ENCODE data around the gene USP40.

DNA sequence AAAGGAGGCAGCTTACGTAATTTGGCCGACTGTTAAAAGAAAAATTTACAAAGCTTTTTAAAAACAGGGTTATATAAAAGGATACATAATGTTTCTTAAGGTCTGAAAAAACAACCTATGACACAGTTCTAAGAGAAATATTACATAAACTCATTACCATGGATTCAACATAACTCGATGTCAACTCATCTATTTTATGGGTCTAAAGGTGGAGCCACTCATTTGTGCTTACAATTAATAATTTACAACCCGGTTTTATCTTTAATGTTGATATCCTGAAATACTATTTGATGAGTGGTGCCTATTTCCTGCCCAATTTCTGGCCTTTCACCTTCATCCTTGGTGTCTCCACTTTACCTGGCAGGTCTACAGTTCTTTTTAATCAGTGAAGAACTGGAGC, 15.1 kb downstream of the USP40 start:
- TF ChIP-seq POLR2A (IDR thresholded peaks at IDR 0.05) (no peak), EP300 (IDR thresholded peaks at IDR 0.05) (no peak)
- TF ChIP-seq, protein P1, sequence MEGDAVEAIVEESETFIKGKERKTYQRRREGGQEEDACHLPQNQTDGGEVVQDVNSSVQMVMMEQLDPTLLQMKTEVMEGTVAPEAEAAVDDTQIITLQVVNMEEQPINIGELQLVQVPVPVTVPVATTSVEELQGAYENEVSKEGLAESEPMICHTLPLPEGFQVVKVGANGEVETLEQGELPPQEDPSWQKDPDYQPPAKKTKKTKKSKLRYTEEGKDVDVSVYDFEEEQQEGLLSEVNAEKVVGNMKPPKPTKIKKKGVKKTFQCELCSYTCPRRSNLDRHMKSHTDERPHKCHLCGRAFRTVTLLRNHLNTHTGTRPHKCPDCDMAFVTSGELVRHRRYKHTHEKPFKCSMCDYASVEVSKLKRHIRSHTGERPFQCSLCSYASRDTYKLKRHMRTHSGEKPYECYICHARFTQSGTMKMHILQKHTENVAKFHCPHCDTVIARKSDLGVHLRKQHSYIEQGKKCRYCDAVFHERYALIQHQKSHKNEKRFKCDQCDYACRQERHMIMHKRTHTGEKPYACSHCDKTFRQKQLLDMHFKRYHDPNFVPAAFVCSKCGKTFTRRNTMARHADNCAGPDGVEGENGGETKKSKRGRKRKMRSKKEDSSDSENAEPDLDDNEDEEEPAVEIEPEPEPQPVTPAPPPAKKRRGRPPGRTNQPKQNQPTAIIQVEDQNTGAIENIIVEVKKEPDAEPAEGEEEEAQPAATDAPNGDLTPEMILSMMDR (IDR thresholded peaks at IDR 0.05) = no peak

Measured in ovary (tissue), 3 donors.